Measurements from ENCODE around the gene NPLOC4.

DNA sequence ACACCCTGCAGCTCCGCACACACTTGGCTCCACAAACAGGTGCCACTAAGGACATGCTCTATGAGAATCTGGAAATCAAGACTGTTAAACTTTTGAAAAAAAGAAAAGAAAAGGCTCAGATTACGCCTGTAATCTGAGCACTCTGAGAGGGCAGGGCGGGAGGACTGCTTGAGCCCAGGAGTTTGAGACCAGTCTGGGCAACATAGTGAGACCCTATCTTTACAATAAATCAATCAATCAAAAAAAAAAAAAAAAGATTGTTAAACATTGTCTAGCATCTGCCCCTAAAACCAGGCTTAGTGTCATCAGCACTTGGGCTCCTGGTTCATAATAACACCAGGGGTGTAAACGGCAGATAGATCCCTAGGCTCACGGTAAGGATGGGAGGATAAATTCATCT is 47.3 kb downstream of the NPLOC4 start:
- TF ChIP-seq, protein P1, sequence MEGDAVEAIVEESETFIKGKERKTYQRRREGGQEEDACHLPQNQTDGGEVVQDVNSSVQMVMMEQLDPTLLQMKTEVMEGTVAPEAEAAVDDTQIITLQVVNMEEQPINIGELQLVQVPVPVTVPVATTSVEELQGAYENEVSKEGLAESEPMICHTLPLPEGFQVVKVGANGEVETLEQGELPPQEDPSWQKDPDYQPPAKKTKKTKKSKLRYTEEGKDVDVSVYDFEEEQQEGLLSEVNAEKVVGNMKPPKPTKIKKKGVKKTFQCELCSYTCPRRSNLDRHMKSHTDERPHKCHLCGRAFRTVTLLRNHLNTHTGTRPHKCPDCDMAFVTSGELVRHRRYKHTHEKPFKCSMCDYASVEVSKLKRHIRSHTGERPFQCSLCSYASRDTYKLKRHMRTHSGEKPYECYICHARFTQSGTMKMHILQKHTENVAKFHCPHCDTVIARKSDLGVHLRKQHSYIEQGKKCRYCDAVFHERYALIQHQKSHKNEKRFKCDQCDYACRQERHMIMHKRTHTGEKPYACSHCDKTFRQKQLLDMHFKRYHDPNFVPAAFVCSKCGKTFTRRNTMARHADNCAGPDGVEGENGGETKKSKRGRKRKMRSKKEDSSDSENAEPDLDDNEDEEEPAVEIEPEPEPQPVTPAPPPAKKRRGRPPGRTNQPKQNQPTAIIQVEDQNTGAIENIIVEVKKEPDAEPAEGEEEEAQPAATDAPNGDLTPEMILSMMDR (conservative IDR thresholded peaks at IDR 0.05; ENCODE audit: low read length) = no peak
- TF ChIP-seq EZH2phosphoT487 (IDR thresholded peaks at IDR 0.05; ENCODE audit: borderline replicate concordance) = no peak

All from Loucy (cell line).